IMR-90 (cell line): ENCODE results near the gene IFNLR1. TPM values are rescaled to one million over a fixed set of nuclear protein-coding genes. Genes with fewer than 3 reads are reported as not detected.

ENCODE experiments used
- ATAC-seq: fragments of 200-7000 bp; cut with Tn5 transposase; 2 replicates; pipeline ENCODE4 v1.9.1; 2020; ENCODE audit warnings: low read depth, mild to moderate bottlenecking, moderate library complexity
- BruUV-seq: library from RNA; stranded (reverse); fragments of 400-500 nt; replicated peaks from 2 replicates; lab custom pipeline; 2021; lab: Mats Ljungman, UMichigan
- CTCF ChIA-PET: fragments of 300-600 bp; formaldehyde crosslinking; extraction: SDS; loops from one replicate; lab custom pipeline; 2021; ENCODE audit warnings: antibody characterized with exemption; lab: Yijun Ruan, JAX
- POLR2A ChIA-PET: fragments of 300-600 bp; sonication (Branson Sonifier 250); formaldehyde crosslinking; loops from one replicate; lab custom pipeline; 2022; ENCODE audit warnings: antibody characterized with exemption; ENCODE audit not compliant: unreplicated experiment; lab: Charles Lee
- DNase-seq: peaks from one replicate; pipeline ENCODE4 v3.0.0; 2013
- H2AFZ ChIP-seq: replicated peaks from 2 replicates; pipeline ENCODE3; 2013; ENCODE audit warnings: low read length, mild to moderate bottlenecking; ENCODE audit not compliant: poor library complexity
- H2AK5ac ChIP-seq: 2 replicates; pipeline ENCODE4 v1.6.1; 2013; ENCODE audit warnings: low read depth, low read length, inconsistent platforms
- H2AK9ac ChIP-seq: replicated peaks from 2 replicates; pipeline ENCODE3; 2013; ENCODE audit warnings: mild to moderate bottlenecking, low read depth, low read length, moderate library complexity; ENCODE audit not compliant: poor library complexity
- H2BK120ac ChIP-seq: 2 replicates; pipeline ENCODE4 v1.6.1; 2013; ENCODE audit warnings: low read depth, low read length, inconsistent platforms
- H2BK15ac ChIP-seq: 3 replicates; pipeline ENCODE4 v1.6.1; 2013; ENCODE audit warnings: low read depth, low read length, inconsistent platforms
- H2BK20ac ChIP-seq: 2 replicates; pipeline ENCODE4 v1.6.1; 2013; ENCODE audit warnings: low read depth, mild to moderate bottlenecking, inconsistent platforms, low read length, moderate library complexity
- H2BK5ac ChIP-seq: 2 replicates; pipeline ENCODE4 v1.6.1; 2013; ENCODE audit warnings: mild to moderate bottlenecking, low read depth, low read length, inconsistent platforms; ENCODE audit not compliant: poor library complexity, severe bottlenecking
- H3K14ac ChIP-seq: replicated peaks from 2 replicates; pipeline ENCODE4 v1.6.1; 2013; ENCODE audit warnings: low read depth, low read length, inconsistent platforms
- H3K18ac ChIP-seq: 2 replicates; pipeline ENCODE4 v1.6.1; 2013; ENCODE audit warnings: low read depth, low read length, control low read depth
- H3K23ac ChIP-seq: 2 replicates; pipeline ENCODE4 v1.6.1; 2013; ENCODE audit warnings: low read depth, low read length, inconsistent platforms
- H3K27ac ChIP-seq: 2 replicates; pipeline ENCODE4 v1.5.1; 2013; ENCODE audit warnings: mild to moderate bottlenecking, control low read depth, low read length; ENCODE audit not compliant: insufficient read depth
- H3K27me3 ChIP-seq: 2 replicates; pipeline ENCODE4 v1.6.1; 2013; ENCODE audit warnings: low read length; ENCODE audit not compliant: control insufficient read depth, insufficient read depth
- H3K36me3 ChIP-seq: 2 replicates; pipeline ENCODE4 v1.6.1; 2013; ENCODE audit warnings: low read length, mixed read lengths; ENCODE audit not compliant: control insufficient read depth, insufficient read depth
- H3K4ac ChIP-seq: 2 replicates; pipeline ENCODE4 v1.6.1; 2013; ENCODE audit warnings: low read depth, low read length, inconsistent platforms
- H3K4me1 ChIP-seq: 2 replicates; pipeline ENCODE4 v1.6.1; 2013; ENCODE audit warnings: low read length, mixed read lengths; ENCODE audit not compliant: control insufficient read depth, insufficient read depth
- H3K4me2 ChIP-seq: 2 replicates; pipeline ENCODE4 v1.6.1; 2013; ENCODE audit warnings: low read depth, mild to moderate bottlenecking, control low read depth, low read length, moderate library complexity
- H3K4me3 ChIP-seq: 2 replicates; pipeline ENCODE4 v1.5.1; 2013; ENCODE audit warnings: low read depth, mild to moderate bottlenecking, control low read depth, low read length, moderate library complexity; ENCODE audit not compliant: insufficient read depth
- H3K56ac ChIP-seq: 2 replicates; pipeline ENCODE4 v1.6.1; 2013; ENCODE audit warnings: low read length, inconsistent platforms; ENCODE audit not compliant: insufficient read depth; ENCODE audit errors: extremely low read depth
- H3K79me1 ChIP-seq, 2 experiments: 2 replicates each; pipeline ENCODE4 v1.6.1; 2013; ENCODE audit warnings: low read length in 2 of 2, inconsistent platforms in 1 of 2, low read depth in 1 of 2
- H3K9ac ChIP-seq: 2 replicates; pipeline ENCODE4 v1.6.1; 2013; ENCODE audit warnings: low read depth, low read length, control low read depth
- H3K9me1 ChIP-seq: 2 replicates; pipeline ENCODE4 v1.6.1; 2013; ENCODE audit warnings: low read length, inconsistent platforms; ENCODE audit not compliant: insufficient read depth
- H3K9me3 ChIP-seq: 2 replicates; pipeline ENCODE4 v1.6.1; 2013; ENCODE audit warnings: low read length; ENCODE audit not compliant: control insufficient read depth, insufficient read depth
- H4K20me1 ChIP-seq: 2 replicates; pipeline ENCODE4 v1.6.1; 2013; ENCODE audit warnings: low read length, inconsistent platforms; ENCODE audit not compliant: insufficient read depth
- H4K5ac ChIP-seq: 2 replicates; pipeline ENCODE4 v1.6.1; 2013; ENCODE audit warnings: mild to moderate bottlenecking, low read depth, low read length, control low read depth
- H4K8ac ChIP-seq, 2 experiments: 2 replicates each; pipeline ENCODE4 v1.6.1; 2013; ENCODE audit warnings: low read depth in 2 of 2, low read length in 2 of 2, control low read depth in 1 of 2, inconsistent platforms in 1 of 2
- H4K91ac ChIP-seq: 2 replicates; pipeline ENCODE4 v1.6.1; 2013; ENCODE audit warnings: low read depth, low read length, inconsistent platforms; ENCODE audit not compliant: insufficient read depth
- CEBPB ChIP-seq: IDR thresholded peaks from 2 replicates; pipeline ENCODE4 v1.6.1; 2012; ENCODE audit warnings: low read depth, low read length, improper control_type of control experiment
- CHD1 ChIP-seq: IDR thresholded peaks from 2 replicates; pipeline ENCODE4 v1.6.1; 2012; ENCODE audit warnings: low read depth, low read length, improper control_type of control experiment
- MAZ ChIP-seq: IDR thresholded peaks from 2 replicates; pipeline ENCODE4 v1.6.1; 2012; ENCODE audit warnings: low read depth, mild to moderate bottlenecking, low read length, improper control_type of control experiment, moderate library complexity, borderline replicate concordance
- NFE2L2 ChIP-seq: fragments of 150-350 bp; IDR thresholded peaks from 2 replicates; pipeline ENCODE4 v1.6.1; 2016; ENCODE audit warnings: low read depth, mild to moderate bottlenecking, low read length
- POLR2A ChIP-seq: IDR thresholded peaks from 2 replicates; pipeline ENCODE4 v1.6.1; 2012; ENCODE audit warnings: mild to moderate bottlenecking, low read depth, low read length
- SMC3 ChIP-seq: fragments of 150-350 bp; IDR thresholded peaks from 2 replicates; pipeline ENCODE4 v1.6.1; 2016; ENCODE audit warnings: low read depth, mild to moderate bottlenecking, antibody characterized with exemption, low read length, moderate library complexity
- WGBS, 2 experiments: methylation state at CpG; one replicate each; pipeline versions ENCODE4 v1.1.5 to v1.1.7; 2013; ENCODE audit warnings: missing lambda C conversion rate in 2 of 2; ENCODE audit not compliant: insufficient read length in 1 of 2; ENCODE audit errors: extremely low coverage in 2 of 2; 5-methylcytosine and 5-hydroxymethylcytosine counted together
- dilution Hi-C: fragments of 300-500 bp; cut with HindIII; formaldehyde crosslinking; loops from one replicate; pipeline ENCODE4 v1.14.3; 2018; ENCODE audit warnings: low sequenced_read_pairs; ENCODE audit not compliant: unreplicated experiment
- in situ Hi-C: fragments of 300-500 bp; cut with MboI; formaldehyde crosslinking; loops from 3 replicates; pipeline ENCODE4 v1.14.3; 2019; ENCODE audit warnings: low sequenced_read_pairs, inconsistent platforms, mixed read lengths
- intact Hi-C: fragments of 100-400 bp; cut with micrococcal nuclease; formaldehyde crosslinking; loops from 2 replicates; pipeline ENCODE4 v1.10.0; 2022
- polyA plus RNA-seq, 3 experiments: library from polyadenylated mRNA; depleted of rRNA; stranded (reverse); fragments of >200 nt; gene quantifications; 2 replicates each; pipeline ENCODE4 v1.2.3, GENCODE V29; 2012; ENCODE audit warnings: low replicate concordance in 1 of 3
- total RNA-seq: library from RNA; depleted of rRNA; stranded (reverse); fragments of >200 nt; gene quantifications from 2 replicates; pipeline ENCODE4 v1.2.3, GENCODE V29; 2012
- TF ChIP-seq, protein P1 (sequence below): fragments of 150-350 bp; IDR thresholded peaks from 2 replicates; pipeline ENCODE4 v1.6.1; 2016; ENCODE audit warnings: low read depth, mild to moderate bottlenecking, low read length, moderate library complexity, borderline replicate concordance
- TF ChIP-seq, protein P2 (sequence below): conservative IDR thresholded peaks from 2 replicates; pipeline ENCODE4 v1.5.1; 2012; ENCODE audit warnings: mild to moderate bottlenecking, low read depth, low read length, improper control_type of control experiment

IFNLR1 gene
- total and polyA plus RNA-seq, 2 of the 4 experiments (the other 2 are of a cell fraction) = not detected

DNA sequence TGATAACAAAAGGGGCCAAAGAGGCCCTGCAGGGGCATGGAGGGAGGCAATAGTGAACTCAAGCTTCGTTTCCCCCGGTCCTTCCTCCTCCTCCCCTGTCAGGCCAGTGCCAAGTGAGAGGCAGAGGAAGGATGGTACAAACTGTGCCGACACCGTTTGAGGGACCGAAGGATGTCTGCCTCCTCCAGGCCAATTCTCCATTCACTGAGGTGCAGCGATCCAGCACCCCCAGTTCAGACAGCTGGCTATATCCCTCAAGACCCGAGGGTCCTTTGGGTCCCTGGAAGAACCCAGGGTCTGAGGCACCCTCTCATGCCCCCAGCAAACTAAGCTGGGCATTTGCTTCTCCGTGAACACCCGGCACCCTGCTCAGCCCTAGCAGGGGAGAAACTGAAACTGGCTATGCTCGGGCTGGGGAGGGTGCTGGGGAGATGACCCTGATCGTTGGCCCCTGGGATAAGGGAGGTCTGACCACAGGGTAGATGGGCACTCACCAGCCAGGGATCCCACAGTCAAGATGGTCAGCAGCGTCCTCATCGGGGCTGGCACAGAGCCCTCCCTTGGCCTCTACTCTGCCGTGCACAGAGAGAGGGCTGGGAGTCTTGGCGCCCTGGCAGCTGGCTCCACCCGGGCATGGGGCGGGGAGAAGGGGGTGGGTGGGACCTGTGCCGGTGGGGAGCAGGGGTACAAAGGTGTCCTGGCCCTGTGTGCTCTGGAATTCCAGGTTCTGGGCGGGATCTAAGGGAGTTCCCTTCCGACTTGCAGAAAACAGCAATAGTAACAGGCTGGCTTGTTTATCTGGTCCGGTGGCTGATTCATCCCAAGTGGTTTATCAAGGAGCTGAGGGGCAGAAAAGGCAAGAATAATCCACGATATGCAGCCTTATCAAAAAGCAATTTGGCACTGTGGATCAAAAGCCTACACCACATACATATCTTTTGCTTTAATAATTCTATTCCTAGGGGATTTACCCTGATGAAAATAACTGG lies 44.2 kb downstream of the IFNLR1 start, which contains the start of gene IL22RA1 (continued):
- TF ChIP-seq POLR2A (no peak), MAZ (no peak)

- Histone ChIP-seq H2BK20ac (no peak overlapping the region), H2BK15ac (no peak overlapping the region), H3K14ac (no peak overlapping the region), H3K18ac (no peak overlapping the region), H3K79me1 (no peaks in the 10 kb centered on the region), H2BK120ac (no peak overlapping the region), H2AFZ (no peak overlapping the region), H3K4ac (no peak overlapping the region), H3K56ac (no peak overlapping the region), H3K9ac (no peak overlapping the region), H3K9me3 (peaks cover 2% of the 10 kb centered on the region; the same call in 1 of the 2 replicates), H2AK5ac (no peak overlapping the region), H3K27ac (no peak overlapping the region), H3K4me1 (no peaks in the 10 kb centered on the region), H3K36me3 (no peaks in the 10 kb centered on the region), H3K9me1 (no peaks in the 10 kb centered on the region), H4K8ac (no peak overlapping the region), H4K5ac (no peak overlapping the region), H2BK5ac (no peak overlapping the region), H3K4me3 (no peak overlapping the region), H3K27me3 (peaks cover 48% of the 10 kb centered on the region), H3K23ac (no peak overlapping the region), H2AK9ac (no peak overlapping the region), H3K4me2 (no peak overlapping the region), H4K20me1 (no peaks in the 10 kb centered on the region), H4K91ac (no peak overlapping the region)
- BruUV-seq = no TSS peak
- ChIA-PET POLR2A (no interaction called here), CTCF (no interaction called here)
- 65% methylated on average over 2 of the region's 10 CpGs; no CpG with 5 or more reads in 1 of the 2 experiments for WGBS, 2 experiments
- dilution Hi-C loops (no loop called here), in situ Hi-C loops (no loop called here), intact Hi-C loops (no loop called here)
- no peak for ATAC-seq
- no peak for TF ChIP-seq NFE2L2
- TF ChIP-seq SMC3 = no peak
- TF ChIP-seq, protein P1, sequence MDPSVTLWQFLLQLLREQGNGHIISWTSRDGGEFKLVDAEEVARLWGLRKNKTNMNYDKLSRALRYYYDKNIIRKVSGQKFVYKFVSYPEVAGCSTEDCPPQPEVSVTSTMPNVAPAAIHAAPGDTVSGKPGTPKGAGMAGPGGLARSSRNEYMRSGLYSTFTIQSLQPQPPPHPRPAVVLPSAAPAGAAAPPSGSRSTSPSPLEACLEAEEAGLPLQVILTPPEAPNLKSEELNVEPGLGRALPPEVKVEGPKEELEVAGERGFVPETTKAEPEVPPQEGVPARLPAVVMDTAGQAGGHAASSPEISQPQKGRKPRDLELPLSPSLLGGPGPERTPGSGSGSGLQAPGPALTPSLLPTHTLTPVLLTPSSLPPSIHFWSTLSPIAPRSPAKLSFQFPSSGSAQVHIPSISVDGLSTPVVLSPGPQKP = no peak
- no peak for TF ChIP-seq POLR2A
- TF ChIP-seq, protein P2, sequence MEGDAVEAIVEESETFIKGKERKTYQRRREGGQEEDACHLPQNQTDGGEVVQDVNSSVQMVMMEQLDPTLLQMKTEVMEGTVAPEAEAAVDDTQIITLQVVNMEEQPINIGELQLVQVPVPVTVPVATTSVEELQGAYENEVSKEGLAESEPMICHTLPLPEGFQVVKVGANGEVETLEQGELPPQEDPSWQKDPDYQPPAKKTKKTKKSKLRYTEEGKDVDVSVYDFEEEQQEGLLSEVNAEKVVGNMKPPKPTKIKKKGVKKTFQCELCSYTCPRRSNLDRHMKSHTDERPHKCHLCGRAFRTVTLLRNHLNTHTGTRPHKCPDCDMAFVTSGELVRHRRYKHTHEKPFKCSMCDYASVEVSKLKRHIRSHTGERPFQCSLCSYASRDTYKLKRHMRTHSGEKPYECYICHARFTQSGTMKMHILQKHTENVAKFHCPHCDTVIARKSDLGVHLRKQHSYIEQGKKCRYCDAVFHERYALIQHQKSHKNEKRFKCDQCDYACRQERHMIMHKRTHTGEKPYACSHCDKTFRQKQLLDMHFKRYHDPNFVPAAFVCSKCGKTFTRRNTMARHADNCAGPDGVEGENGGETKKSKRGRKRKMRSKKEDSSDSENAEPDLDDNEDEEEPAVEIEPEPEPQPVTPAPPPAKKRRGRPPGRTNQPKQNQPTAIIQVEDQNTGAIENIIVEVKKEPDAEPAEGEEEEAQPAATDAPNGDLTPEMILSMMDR = no peak
- TF ChIP-seq CHD1 = no peak
- no peak for TF ChIP-seq CEBPB
- DNase-seq = no peak
Observed at GRCh38 chr1:24141311-24141997, 45.6 kb downstream of the IFNLR1 start.
